Measurements from ENCODE around the gene PON1.

Gene PON1

GRCh38 chr7:95279417-95279816 is 44.9 kb downstream of the PON1 start:
- in situ Hi-C loops (cut with HindIII; ENCODE audit: low sequenced_read_pairs), result no loop called here

GRCh38 chr7:95276114-95276513 is 48.2 kb downstream of the PON1 start:
- TF ChIP-seq, protein P1, sequence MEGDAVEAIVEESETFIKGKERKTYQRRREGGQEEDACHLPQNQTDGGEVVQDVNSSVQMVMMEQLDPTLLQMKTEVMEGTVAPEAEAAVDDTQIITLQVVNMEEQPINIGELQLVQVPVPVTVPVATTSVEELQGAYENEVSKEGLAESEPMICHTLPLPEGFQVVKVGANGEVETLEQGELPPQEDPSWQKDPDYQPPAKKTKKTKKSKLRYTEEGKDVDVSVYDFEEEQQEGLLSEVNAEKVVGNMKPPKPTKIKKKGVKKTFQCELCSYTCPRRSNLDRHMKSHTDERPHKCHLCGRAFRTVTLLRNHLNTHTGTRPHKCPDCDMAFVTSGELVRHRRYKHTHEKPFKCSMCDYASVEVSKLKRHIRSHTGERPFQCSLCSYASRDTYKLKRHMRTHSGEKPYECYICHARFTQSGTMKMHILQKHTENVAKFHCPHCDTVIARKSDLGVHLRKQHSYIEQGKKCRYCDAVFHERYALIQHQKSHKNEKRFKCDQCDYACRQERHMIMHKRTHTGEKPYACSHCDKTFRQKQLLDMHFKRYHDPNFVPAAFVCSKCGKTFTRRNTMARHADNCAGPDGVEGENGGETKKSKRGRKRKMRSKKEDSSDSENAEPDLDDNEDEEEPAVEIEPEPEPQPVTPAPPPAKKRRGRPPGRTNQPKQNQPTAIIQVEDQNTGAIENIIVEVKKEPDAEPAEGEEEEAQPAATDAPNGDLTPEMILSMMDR (IDR thresholded peaks at IDR 0.05; ENCODE audit: low read depth, low read length, missing control alignments), result no peak
- no peak for DNase-seq (ENCODE audit: low read depth)
- in situ Hi-C loops (cut with HindIII; ENCODE audit: low sequenced_read_pairs), result no loop called here
- H3K4me3 ChIP-seq (ENCODE audit: low read depth, low read length), result no peak overlapping the region

More at GRCh38 chr7:95279417-95279816, 44.9 kb downstream of the PON1 start:
- TF ChIP-seq, protein P1 (IDR thresholded peaks at IDR 0.05; ENCODE audit: low read depth, low read length, missing control alignments), result no peak
- no peak for DNase-seq (ENCODE audit: low read depth)
- no peak overlapping the region for H3K4me3 ChIP-seq (ENCODE audit: low read depth, low read length)

GRCh38 chr7:95269640-95270039 is 54.7 kb downstream of the PON1 start:
- TF ChIP-seq, protein P1 (IDR thresholded peaks at IDR 0.05; ENCODE audit: low read depth, low read length, missing control alignments), result no peak
- DNase-seq (ENCODE audit: low read depth), result no peak
- in situ Hi-C loops (cut with HindIII; ENCODE audit: low sequenced_read_pairs), result no loop called here

DNA sequence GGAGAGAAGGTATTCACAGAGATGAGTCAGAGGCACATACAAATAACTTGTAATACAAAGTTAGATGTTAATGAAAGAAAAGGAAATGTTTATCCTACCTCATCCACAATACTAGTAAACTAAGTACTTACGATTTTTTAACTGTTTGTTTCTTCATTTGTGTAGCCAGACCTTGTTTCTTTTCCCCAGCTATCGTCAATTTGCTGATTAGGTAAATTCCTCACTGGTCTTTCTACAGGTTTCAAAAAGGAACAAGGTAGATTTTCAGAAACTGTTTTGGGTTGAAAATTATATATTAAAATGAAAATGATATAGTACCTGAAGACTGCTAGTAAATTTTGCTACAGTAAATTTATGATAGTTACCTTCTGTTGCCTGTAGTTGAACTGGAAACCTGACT is 56.6 kb downstream of the PON1 start:
- TF ChIP-seq, protein P1 (IDR thresholded peaks at IDR 0.05; ENCODE audit: low read depth, low read length, missing control alignments), result no peak
- in situ Hi-C loops (cut with HindIII; ENCODE audit: low sequenced_read_pairs), result no loop called here
- no peak overlapping the region for H3K4me3 ChIP-seq (ENCODE audit: low read depth, low read length)
- DNase-seq (ENCODE audit: low read depth), result no peak

More at GRCh38 chr7:95269640-95270039, 54.7 kb downstream of the PON1 start:
- H3K4me3 ChIP-seq (ENCODE audit: low read depth, low read length), result no peak overlapping the region

- no peak overlapping the region for H3K4me3 ChIP-seq (ENCODE audit: low read depth, low read length)
- DNase-seq (ENCODE audit: low read depth), result no peak
- TF ChIP-seq, protein P1 (IDR thresholded peaks at IDR 0.05; ENCODE audit: low read depth, low read length, missing control alignments), result no peak
- in situ Hi-C loops (cut with HindIII; ENCODE audit: low sequenced_read_pairs), result no loop called here
Observed at GRCh38 chr7:95265634-95266033, 58.7 kb downstream of the PON1 start.

GRCh38 chr7:95264363-95264891 is 59.9 kb downstream of the PON1 start:
- DNase-seq (ENCODE audit: low read depth), result peak; percentile 35
- no peak overlapping the region for H3K4me3 ChIP-seq (ENCODE audit: low read depth, low read length)
- in situ Hi-C loops (cut with HindIII; ENCODE audit: low sequenced_read_pairs), result no loop called here
- TF ChIP-seq, protein P1 (IDR thresholded peaks at IDR 0.05; ENCODE audit: low read depth, low read length, missing control alignments), result no peak

Data from astrocyte of the cerebellum (primary cell).